GM12878 (cell line): ENCODE measurements around the gene CACNA1D. TPM values are rescaled to one million over a fixed set of nuclear protein-coding genes. Genes with fewer than 3 reads are reported as not detected.

Experiments
- ATAC-seq: fragments of 200-7000 bp; cut with Tn5 transposase; 3 replicates; pipeline ENCODE4 v1.9.1; 2020; ENCODE audit warnings: mild to moderate bottlenecking, moderate library complexity
- BruUV-seq: library from RNA; stranded (reverse); fragments of 400-500 nt; replicated peaks from 2 replicates; lab custom pipeline; 2021; lab: Mats Ljungman, UMichigan
- CTCF ChIA-PET: fragments of 300-600 bp; sonication (Branson Sonifier 250); formaldehyde crosslinking; extraction: SDS; loops from one replicate; lab custom pipeline; 2021; ENCODE audit warnings: inconsistent platforms; lab: Yijun Ruan, JAX
- POLR2A ChIA-PET: fragments of 350-600 bp; formaldehyde crosslinking; extraction: SDS; loops from one replicate; lab custom pipeline; 2021; ENCODE audit warnings: inconsistent platforms; lab: Charles Lee
- RAD21 ChIA-PET: fragments of 300-600 bp; sonication (Branson Sonifier 250); formaldehyde crosslinking; loops from one replicate; lab custom pipeline; 2023; ENCODE audit warnings: antibody characterized with exemption; ENCODE audit not compliant: unreplicated experiment; lab: Charles Lee
- SMC1A ChIA-PET: fragments of 300-600 bp; sonication (Branson Sonifier 250); formaldehyde crosslinking; loops from one replicate; lab custom pipeline; 2023; ENCODE audit not compliant: unreplicated experiment, uncharacterized antibody; lab: Charles Lee
- DNase-seq: peaks from one replicate; pipeline ENCODE4 v3.0.0-alpha.2; 2011; ENCODE audit warnings: low read depth, low spot score
- FAIRE-seq: peaks from 3 replicates; lab custom pipeline; 2011; peaks lifted over from hg19 to GRCh38; lab: Jason Lieb, UNC
- H2AFZ ChIP-seq: 2 replicates; pipeline ENCODE4 v1.6.0; 2011; ENCODE audit warnings: low read depth, low read length, control low read depth; ENCODE audit not compliant: control insufficient read depth
- H3K27ac ChIP-seq: 2 replicates; pipeline ENCODE4 v1.5.1; 2011; ENCODE audit warnings: control low read depth; ENCODE audit not compliant: control insufficient read depth, insufficient read depth
- H3K27me3 ChIP-seq, 2 experiments: replicated peaks in 1 of 2; 2 replicates each; pipeline versions ENCODE4 v1.6.0 to v1.6.1; 2011; ENCODE audit warnings: low read length in 1 of 2; ENCODE audit not compliant: control insufficient read depth in 2 of 2, insufficient read depth in 2 of 2
- H3K36me3 ChIP-seq, 2 experiments: 2 replicates each; pipeline ENCODE4 v1.5.1; 2011; ENCODE audit warnings: low read length in 1 of 2; ENCODE audit not compliant: control insufficient read depth in 2 of 2, insufficient read depth in 2 of 2
- H3K4me1 ChIP-seq: 2 replicates; pipeline ENCODE4 v1.6.1; 2011; ENCODE audit warnings: mild to moderate bottlenecking, low read length, moderate library complexity, mixed read lengths; ENCODE audit not compliant: control insufficient read depth, insufficient read depth
- H3K4me2 ChIP-seq: 2 replicates; pipeline ENCODE4 v1.6.0; 2011; ENCODE audit warnings: control low read depth; ENCODE audit not compliant: control insufficient read depth, insufficient read depth
- H3K4me3 ChIP-seq: fragments of 200-600 bp; sonication (generic); 2 replicates; pipeline ENCODE4 v1.5.1; 2016
- H3K79me2 ChIP-seq: 2 replicates; pipeline ENCODE4 v1.6.0; 2011; ENCODE audit warnings: low read length; ENCODE audit not compliant: control insufficient read depth, insufficient read depth
- H3K9ac ChIP-seq: 2 replicates; pipeline ENCODE4 v1.8.0; 2011; ENCODE audit warnings: low read length, control low read depth, mixed read lengths; ENCODE audit not compliant: control insufficient read depth, insufficient read depth
- H3K9me3 ChIP-seq: replicated peaks from 3 replicates; pipeline ENCODE4 v1.5.1; 2011; ENCODE audit warnings: mild to moderate bottlenecking, low read length; ENCODE audit not compliant: control insufficient read depth, insufficient read depth
- H4K20me1 ChIP-seq: 2 replicates; pipeline ENCODE4 v1.6.0; 2011; ENCODE audit not compliant: control insufficient read depth, insufficient read depth
- BCL3 ChIP-seq: IDR thresholded peaks from 2 replicates; pipeline ENCODE4 v1.6.1; 2011; ENCODE audit warnings: borderline replicate concordance, low read depth, mild to moderate bottlenecking, moderate library complexity, low read length; ENCODE audit not compliant: insufficient read depth, poor library complexity, severe bottlenecking
- CBFB ChIP-seq: IDR thresholded peaks from 2 replicates; pipeline ENCODE4 v1.6.1; 2016; ENCODE audit warnings: antibody characterized with exemption, low read depth
- CREB1 ChIP-seq: IDR thresholded peaks from 2 replicates; pipeline ENCODE4 v1.6.1; 2012; ENCODE audit warnings: low read depth, mild to moderate bottlenecking, inconsistent platforms
- MYB ChIP-seq: fragments of 150-350 bp; IDR thresholded peaks from 2 replicates; pipeline ENCODE4 v1.6.1; 2014; ENCODE audit warnings: mild to moderate bottlenecking, low read depth, low read length, borderline replicate concordance
- SMAD1 ChIP-seq: fragments of 450-650 bp; IDR thresholded peaks from 2 replicates; pipeline ENCODE4 v1.6.1; 2018; ENCODE audit warnings: mild to moderate bottlenecking, low read depth; ENCODE audit not compliant: partially characterized antibody
- ZNF217 ChIP-seq: fragments of 450-650 bp; IDR thresholded peaks from 2 replicates; pipeline ENCODE4 v1.6.1; 2017; ENCODE audit warnings: antibody characterized with exemption, mild to moderate bottlenecking
- ZNF592 ChIP-seq: fragments of 450-650 bp; IDR thresholded peaks from 2 replicates; pipeline ENCODE4 v1.6.1; 2017; ENCODE audit warnings: mild to moderate bottlenecking, moderate library complexity
- WGBS: methylation state at CpG from one replicate; pipeline ENCODE4 v1.1.6; 2016; ENCODE audit warnings: low lambda C conversion rate; ENCODE audit not compliant: insufficient replicate concordance, insufficient coverage; ENCODE audit errors: missing lambda C conversion rate; 5-methylcytosine and 5-hydroxymethylcytosine counted together
- in situ Hi-C: fragments of 300-500 bp; cut with MboI; formaldehyde crosslinking; loops from 9 replicates; pipeline ENCODE4 v1.14.3; 2018; ENCODE audit warnings: mixed read lengths
- intact Hi-C: fragments of 100-400 bp; cut with micrococcal nuclease; formaldehyde crosslinking; loops from one replicate; pipeline ENCODE4 v1.14.2; 2022; ENCODE audit not compliant: unreplicated experiment
- polyA plus RNA-seq, 11 experiments: library from polyadenylated mRNA; depleted of rRNA in 4 of 11; unstranded in 6 of 11; stranded (reverse) in 5 of 11; fragments of >200 nt; fragmentation: Nextera tagmentation in 4 of 11; fragmentation: Illumina TruSeq in 1 of 11; extraction: Ambion mirVana in 4 of 11; extraction: Trizol in 1 of 11; gene quantifications; 1 replicate in 1 of 11; 2 replicates in 10 of 11; pipeline versions ENCODE4 v1.2.1 to v1.2.3, GENCODE V29; 2011 to 2016; ENCODE audit warnings: inconsistent platforms in 2 of 11, missing spikeins in 2 of 11, low read depth in 1 of 11
- total RNA-seq, 4 experiments: library from RNA; depleted of rRNA in 3 of 4; stranded (reverse); fragments of >200 nt in 3 of 4; fragmentation: Illumina TruSeq in 1 of 4; extraction: Trizol in 1 of 4; gene quantifications; 2 replicates each; pipeline versions ENCODE4 v1.2.1 to v1.2.3, GENCODE V29; 2013 to 2021

The CACNA1D gene
- total and polyA plus RNA-seq, 10 of the 15 experiments (the other 5 are each of a cell fraction or from before 2014, with no cell fraction given), result 0.21 to 24.4 (median 1.6) TPM

DNA sequence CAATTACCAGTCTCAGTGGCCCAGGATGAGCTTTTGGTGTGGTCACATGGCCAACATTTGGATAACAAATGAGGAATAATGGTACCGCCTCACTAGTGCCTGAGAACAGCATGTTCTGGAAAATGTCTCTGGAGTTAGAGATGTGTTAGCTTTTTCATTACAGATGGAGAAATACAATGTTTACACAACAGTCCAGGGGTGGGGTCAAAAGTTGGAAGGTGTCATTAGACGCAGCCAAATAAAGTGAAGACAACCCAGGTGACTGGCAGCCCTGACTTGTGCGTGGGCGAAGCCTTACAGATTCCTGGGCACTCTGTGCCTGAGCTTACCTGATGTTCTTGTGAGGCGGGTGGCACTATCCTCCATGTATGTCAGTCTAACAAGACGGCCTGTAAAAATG is 364.8 kb downstream of the CACNA1D start:
- RAD21 ChIA-PET, result no interaction called here
- POLR2A ChIA-PET, result no interaction called here

More for the DNA sequence above, 364.8 kb downstream of the CACNA1D start:
- ATAC-seq (no peak), DNase-seq (no peak), FAIRE-seq (no peak)
- CTCF ChIA-PET, result no interaction called here
- Histone ChIP-seq H3K27ac (no peak overlapping the region), H3K4me1 (peaks cover 14% of the 10 kb centered on the region), H3K27me3 (no peaks in the 10 kb centered on the region), H3K9me3 (no peaks in the 10 kb centered on the region), H3K79me2 (no peaks in the 10 kb centered on the region), H3K4me2 (no peak overlapping the region), H3K9ac (no peak overlapping the region), H3K36me3 (peaks cover 0 to 7% of the 10 kb centered on the region in 2 experiments; a peak in 3 of 4 replicates), H2AFZ (no peak overlapping the region), H3K4me3 (no peak overlapping the region), H4K20me1 (no peaks in the 10 kb centered on the region)
- intact Hi-C loops, result no loop called here
- in situ Hi-C loops, result no loop called here
- 98% methylated on average over 6 of the region's 6 CpGs for WGBS
- TF ChIP-seq ZNF592 (no peak), CREB1 (no peak), MYB (no peak), CBFB (no peak), ZNF217 (no peak), BCL3 (no peak), SMAD1 (no peak)
- SMC1A ChIA-PET, result interaction anchor here (1.3 kb wide), 1 partner anchor 15 kb away, joined by 3 read pairs; no protein-coding TSS in a partner anchor
- TSS peak; percentile 30 for BruUV-seq
